ENCODE data around the gene POLA2. TPM values are rescaled to one million over a fixed set of nuclear protein-coding genes. Genes with fewer than 3 reads are reported as not detected.
"Not testable (repeated sequence)": the region's sequence is repeated elsewhere in the genome, so short reads cannot be mapped to it uniquely, and the experiment has no call there.

Gene POLA2
- total RNA-seq, 1 donor from 2014 or later = 16.1 TPM

DNA sequence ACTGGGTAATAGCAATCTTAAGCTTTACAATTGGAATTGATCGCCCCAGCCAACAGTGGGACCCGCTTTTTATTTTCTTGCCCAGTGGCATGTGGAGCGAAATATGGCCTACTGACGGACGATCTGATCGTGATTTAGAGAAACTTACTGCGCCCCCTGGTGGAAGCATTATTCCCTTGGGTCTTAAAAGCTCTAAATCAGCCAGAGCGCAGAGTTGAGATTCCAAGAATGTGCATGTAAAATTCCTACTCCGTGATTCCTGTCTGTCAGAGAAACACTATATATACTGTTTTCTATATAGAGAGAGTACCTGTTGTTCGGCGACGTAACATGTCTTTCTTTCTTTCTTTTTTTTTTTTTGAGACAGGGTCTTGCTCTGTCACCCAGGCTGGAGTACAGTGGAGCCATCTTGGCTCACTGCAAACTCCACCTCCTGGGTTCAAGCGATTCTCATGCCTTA lies 68.2 kb downstream of the POLA2 start:
- DNase-seq (ENCODE audit: extremely low read depth, low read depth, low spot score) = peak; percentile 96

DNA sequence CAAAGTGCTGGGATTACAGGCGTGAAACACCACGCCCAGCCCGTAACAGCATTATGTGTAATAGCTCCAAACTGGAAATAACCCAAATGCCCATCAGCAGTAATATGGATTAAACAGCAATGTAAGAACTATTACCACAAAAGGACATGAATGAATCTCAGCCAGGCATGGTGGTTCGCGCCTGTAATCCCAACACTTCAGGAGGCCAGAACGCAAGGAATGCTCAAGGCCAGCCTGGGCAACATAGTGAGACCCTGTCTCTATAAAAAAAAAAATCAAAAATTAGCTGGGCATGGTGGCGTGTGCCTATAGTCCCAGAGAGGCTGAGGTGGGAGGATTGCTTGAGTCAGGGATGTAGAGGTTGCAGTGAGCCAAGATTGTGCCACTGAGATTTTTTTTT lies 68.8 kb downstream of the POLA2 start:
- no peak for DNase-seq (ENCODE audit: extremely low read depth, low read depth, low spot score)

DNA sequence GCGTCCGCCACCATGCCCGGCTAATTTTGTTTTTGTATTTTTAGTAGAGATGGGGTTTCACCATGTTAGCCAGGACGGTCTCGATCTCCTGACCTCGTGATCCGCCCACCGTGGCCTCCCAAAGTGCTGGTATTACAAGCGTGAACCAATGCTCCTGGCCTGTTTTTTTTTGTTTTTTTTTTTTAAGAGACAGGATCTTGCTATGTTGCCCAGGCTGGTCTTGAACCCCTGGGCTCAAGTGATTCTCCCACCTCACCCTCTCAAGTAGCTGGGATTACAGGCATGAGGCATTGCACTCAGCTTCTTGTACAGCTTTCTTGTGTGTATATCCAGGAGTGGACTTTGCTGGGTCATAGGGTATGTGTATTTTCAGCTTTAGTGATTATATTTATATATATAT lies 70.8 kb downstream of the POLA2 start:
- not testable (repeated sequence) for DNase-seq (ENCODE audit: extremely low read depth, low read depth, low spot score)

DNA sequence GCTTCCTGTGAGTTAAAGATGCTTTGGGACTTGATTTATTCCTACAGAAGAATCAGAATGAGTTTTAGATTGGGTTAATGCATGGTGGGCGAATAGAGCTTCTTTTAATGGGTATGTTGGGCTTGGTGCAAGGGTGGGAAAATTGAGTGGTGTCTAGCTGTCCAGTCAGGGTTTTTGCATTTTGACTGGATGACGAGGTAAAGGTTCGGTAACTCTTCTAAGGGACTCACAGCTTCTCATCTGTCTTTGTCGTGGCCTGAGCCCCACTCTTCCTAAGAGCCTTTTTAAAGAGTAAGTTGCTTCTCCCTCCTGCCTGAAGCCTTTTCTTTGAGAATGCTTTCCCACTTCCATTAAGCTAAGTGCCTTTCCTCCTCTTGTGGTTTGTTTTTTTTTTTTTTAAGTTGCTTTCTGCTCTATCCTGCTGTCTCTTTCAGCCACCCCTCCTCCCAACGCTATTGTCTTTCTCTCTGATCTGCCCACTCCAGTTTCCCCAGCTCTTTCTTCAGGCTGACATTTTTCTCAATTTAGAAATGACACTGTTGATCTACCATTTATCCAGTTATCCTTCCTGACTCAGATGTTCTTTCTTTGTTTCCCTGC lies 73.0 kb downstream of the POLA2 start:
- no peak for DNase-seq (ENCODE audit: extremely low read depth, low read depth, low spot score)

DNA sequence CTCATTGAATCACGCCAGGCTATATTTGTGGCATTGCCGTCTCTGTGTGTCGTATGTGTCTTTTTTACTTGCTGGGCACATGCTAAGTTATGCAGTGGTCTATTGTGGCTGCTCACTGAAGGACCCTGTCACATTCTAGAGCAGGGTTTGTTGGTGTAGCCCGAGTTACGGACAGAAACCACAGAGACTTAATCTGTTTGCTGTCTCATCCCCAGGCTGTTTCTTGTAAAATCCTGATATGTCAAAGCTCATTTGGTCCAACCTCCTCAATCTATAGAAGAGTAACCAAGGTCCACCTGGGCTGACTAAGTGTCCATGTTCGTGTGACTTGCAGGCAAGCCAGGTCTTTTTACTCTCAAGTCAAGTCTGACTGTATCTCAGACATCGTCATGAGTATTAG lies 76.9 kb downstream of the POLA2 start:
- DNase-seq (ENCODE audit: extremely low read depth, low read depth, low spot score) = no peak

DNA sequence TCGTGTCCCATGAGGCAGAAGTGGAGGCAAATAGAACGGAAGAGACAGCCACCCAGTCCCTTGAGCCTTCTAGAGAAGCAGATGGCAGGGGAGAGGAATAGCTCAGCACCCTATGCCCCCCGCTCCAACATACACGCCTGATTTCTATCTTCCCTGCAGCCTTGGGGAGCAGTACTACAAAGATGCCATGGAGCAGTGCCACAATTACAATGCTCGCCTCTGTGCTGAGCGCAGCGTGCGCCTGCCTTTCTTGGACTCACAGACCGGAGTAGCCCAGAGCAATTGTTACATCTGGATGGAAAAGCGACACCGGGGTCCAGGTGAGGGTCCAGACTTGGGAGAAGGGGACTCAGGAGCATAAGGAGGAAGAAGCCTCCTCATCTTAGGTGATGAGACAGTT lies 78.5 kb downstream of the POLA2 start:
- no peak for DNase-seq (ENCODE audit: extremely low read depth, low read depth, low spot score)

DNA sequence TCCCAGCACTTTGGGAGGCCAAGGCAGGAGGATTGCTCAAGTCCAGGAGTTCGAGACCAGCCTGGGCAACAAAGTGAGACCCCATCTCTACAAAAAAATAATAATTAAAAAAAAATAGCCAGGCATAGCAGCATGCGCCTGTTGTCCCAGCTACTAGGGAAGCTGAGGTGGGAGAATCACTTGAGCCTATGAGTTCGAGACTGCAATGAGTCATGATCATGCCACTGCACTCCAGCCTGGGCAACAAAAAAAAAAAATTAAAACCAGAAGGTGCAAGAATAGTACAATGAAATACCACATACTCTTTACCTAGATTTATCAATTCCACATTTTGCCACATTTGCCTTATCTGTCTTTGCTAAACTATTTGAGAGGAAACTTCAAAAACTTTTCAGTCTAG lies 80.1 kb downstream of the POLA2 start:
- no peak for DNase-seq (ENCODE audit: extremely low read depth, low read depth, low spot score)

Other genes starting within 250 kb of the POLA2 start
- 191 and 202 TPM in 2 replicates for gene ARL2, start 247.8 kb upstream of the POLA2 start, total RNA-seq
- 12.4 and 12.6 TPM in 2 replicates for gene SNX15, start 234.5 kb upstream of the POLA2 start, total RNA-seq
- 16.8 and 17.8 TPM in 2 replicates for gene SAC3D1, start 220.8 kb upstream of the POLA2 start, total RNA-seq
- 2.8 and 5.5 TPM in 2 replicates for gene NAALADL1, start 203.4 kb upstream of the POLA2 start, total RNA-seq
- gene CDCA5, start 177.9 kb upstream of the POLA2 start, total RNA-seq = 3.7 and 5.1 TPM in 2 replicates
- 34.7 and 49.8 TPM in 2 replicates for gene ZFPL1, start 177.7 kb upstream of the POLA2 start, total RNA-seq
- 318 and 356 TPM in 2 replicates for gene VPS51, start 165.7 kb upstream of the POLA2 start, total RNA-seq
- 12.8 and 28.2 TPM in 2 replicates for gene TM7SF2, start 150.1 kb upstream of the POLA2 start, total RNA-seq
- gene ZNHIT2, start 144.3 kb upstream of the POLA2 start, total RNA-seq = 14.0 and 14.7 TPM in 2 replicates
- 461 and 516 TPM in 2 replicates for gene FAU, start 139.8 kb upstream of the POLA2 start, total RNA-seq
- 49.7 and 57.4 TPM in 2 replicates for gene MRPL49, start 139.6 kb upstream of the POLA2 start, total RNA-seq
- 23.3 and 38.4 TPM in 2 replicates for gene SYVN1, start 127.4 kb upstream of the POLA2 start, total RNA-seq
- gene SPDYC, start 91.7 kb upstream of the POLA2 start, total RNA-seq = not detected in 2 replicates
- 235 and 239 TPM in 2 replicates for gene CAPN1, start 80.0 kb upstream of the POLA2 start, total RNA-seq
- gene CDC42EP2, start 52.9 kb downstream of the POLA2 start, total RNA-seq = 48.0 and 56.5 TPM in 2 replicates
- 40.9 and 52.2 TPM in 2 replicates for gene DPF2, start 71.9 kb downstream of the POLA2 start, total RNA-seq
- 0.41 TPM in 1 of 2 replicates, not detected in the other for gene TIGD3, start 92.8 kb downstream of the POLA2 start, total RNA-seq
- 2.0 and 3.5 TPM in 2 replicates for gene SLC25A45, start 120.7 kb downstream of the POLA2 start, total RNA-seq
- 120 and 121 TPM in 2 replicates for gene FRMD8, start 124.7 kb downstream of the POLA2 start, total RNA-seq
- gene NEAT1, start 160.8 kb downstream of the POLA2 start, total RNA-seq = 125 and 425 TPM in 2 replicates
- gene MALAT1, start 237.1 kb downstream of the POLA2 start, total RNA-seq = 3,312 and 7,796 TPM in 2 replicates